ENCODE results near the gene PTPRN2. TPM values are rescaled to one million over a fixed set of nuclear protein-coding genes. Genes with fewer than 3 reads are reported as not detected.
A peak's percentile ranks its signal among the peaks of the same experiment; 100 is the strongest.

The PTPRN2 gene
- total RNA-seq, 1 donor from 2014 or later, result 32.2 TPM

GRCh38 chr7:158410720-158411119, 176.9 kb downstream of the PTPRN2 start:
- no peak for TF ChIP-seq CTCF (conservative IDR thresholded peaks at IDR 0.05)
- Mint-ChIP-seq H3K4me3 (no peak overlapping the region), H3K27me3 (ENCODE audit: low read depth) (no peaks in the 10 kb centered on the region), H3K9me3 (no peaks in the 10 kb centered on the region), H3K4me1 (peaks cover 14% of the 10 kb centered on the region), H3K27ac (ENCODE audit: unreplicated experiment) (peak overlapping the region; percentile 57), H3K36me3 (ENCODE audit: low read depth) (no peaks in the 10 kb centered on the region)
- DNase-seq (ENCODE audit: low read depth, low spot score), result no peak

GRCh38 chr7:158409816-158410330, 177.8 kb downstream of the PTPRN2 start:
- peaks cover 11% of the 10 kb centered on the region for H3K4me1 Mint-ChIP-seq
- H3K36me3 Mint-ChIP-seq (ENCODE audit: low read depth), result no peaks in the 10 kb centered on the region
- no peaks in the 10 kb centered on the region for H3K27me3 Mint-ChIP-seq (ENCODE audit: low read depth)
- H3K27ac Mint-ChIP-seq (ENCODE audit: unreplicated experiment), result peak overlapping the region; percentile 81
- no peak overlapping the region for H3K4me3 Mint-ChIP-seq
- DNase-seq (ENCODE audit: low read depth, low spot score), result no peak
- no peak for TF ChIP-seq CTCF (conservative IDR thresholded peaks at IDR 0.05)
- no peaks in the 10 kb centered on the region for H3K9me3 Mint-ChIP-seq

GRCh38 chr7:158409120-158409519, 178.5 kb downstream of the PTPRN2 start:
- DNase-seq (ENCODE audit: low read depth, low spot score), result no peak
- H3K27me3 Mint-ChIP-seq (ENCODE audit: low read depth), result no peaks in the 10 kb centered on the region
- H3K36me3 Mint-ChIP-seq (ENCODE audit: low read depth), result no peaks in the 10 kb centered on the region
- H3K4me3 Mint-ChIP-seq, result no peak overlapping the region
- H3K4me1 Mint-ChIP-seq, result peaks cover 4% of the 10 kb centered on the region
- H3K27ac Mint-ChIP-seq (ENCODE audit: unreplicated experiment), result no peak overlapping the region
- TF ChIP-seq CTCF (conservative IDR thresholded peaks at IDR 0.05), result no peak
- H3K9me3 Mint-ChIP-seq, result no peaks in the 10 kb centered on the region

- Mint-ChIP-seq H3K27ac (ENCODE audit: unreplicated experiment) (no peak overlapping the region), H3K4me3 (no peak overlapping the region), H3K27me3 (ENCODE audit: low read depth) (no peaks in the 10 kb centered on the region), H3K4me1 (peaks cover 3% of the 10 kb centered on the region), H3K9me3 (no peaks in the 10 kb centered on the region), H3K36me3 (ENCODE audit: low read depth) (no peaks in the 10 kb centered on the region)
- no peak for DNase-seq (ENCODE audit: low read depth, low spot score)
- no peak for TF ChIP-seq CTCF (conservative IDR thresholded peaks at IDR 0.05)
These were observed 179.2 kb downstream of the PTPRN2 start for GRCh38 chr7:158408318-158408920.

GRCh38 chr7:158407581-158408317, 179.9 kb downstream of the PTPRN2 start:
- DNase-seq (ENCODE audit: low read depth, low spot score), result no peak
- no peaks in the 10 kb centered on the region for H3K36me3 Mint-ChIP-seq (ENCODE audit: low read depth)
- H3K27ac Mint-ChIP-seq (ENCODE audit: unreplicated experiment), result no peak overlapping the region
- H3K27me3 Mint-ChIP-seq (ENCODE audit: low read depth), result no peaks in the 10 kb centered on the region
- peak; percentile 77 for TF ChIP-seq CTCF (conservative IDR thresholded peaks at IDR 0.05)
- H3K4me3 Mint-ChIP-seq, result no peak overlapping the region
- H3K9me3 Mint-ChIP-seq, result no peaks in the 10 kb centered on the region
- peaks cover 3% of the 10 kb centered on the region for H3K4me1 Mint-ChIP-seq
